Stimulated activated naive CD8-positive, alpha-beta T cell treated with anti-CD3 and anti-CD28 coated beads, Interleukin-15, amount 100 ng/mL, for 72 hours (primary cell): Measurements from ENCODE around the gene FCHO2.

Experiments
- ATAC-seq: fragments of 150-1000 bp; cut with Tn5 transposase; 2 replicates; pipeline ENCODE4 v1.10.0; 2021; ENCODE audit warnings: mild to moderate bottlenecking, moderate library complexity
- DNase-seq, 2 donors: peaks; one replicate each; pipeline ENCODE4 v3.0.0; 2021 to 2022
- H3K27ac Mint-ChIP-seq, 2 donors: one replicate each; pipeline ENCODE4 v1.8.0; 2022; ENCODE audit warnings: mild to moderate bottlenecking in 2 of 2, mixed read lengths in 2 of 2, moderate library complexity in 2 of 2
- H3K27me3 Mint-ChIP-seq: one replicate; pipeline ENCODE4 v1.8.0; 2022; ENCODE audit warnings: mixed read lengths
- H3K4me1 Mint-ChIP-seq: one replicate; pipeline ENCODE4 v1.8.0; 2022; ENCODE audit warnings: mild to moderate bottlenecking, mixed read lengths
- H3K4me3 Mint-ChIP-seq, 2 donors: one replicate each; pipeline ENCODE4 v1.8.0; 2022; ENCODE audit warnings: mild to moderate bottlenecking in 2 of 2, mixed read lengths in 2 of 2, moderate library complexity in 1 of 2
- H3K9me3 Mint-ChIP-seq, 2 donors: one replicate each; pipeline ENCODE4 v1.8.0; 2022; ENCODE audit warnings: mixed read lengths in 2 of 2

The FCHO2 gene

GRCh38 chr5:73106335-73106734 lies 150.5 kb downstream of the FCHO2 start:
- Mint-ChIP-seq H3K4me3 (no peak overlapping the region), H3K27ac (no peak overlapping the region), H3K27me3 (peaks cover 59% of the 10 kb centered on the region), H3K4me1 (no peaks in the 10 kb centered on the region), H3K9me3 (peaks cover 0 to 5% of the 10 kb centered on the region in 2 donors)
- no peak for DNase-seq
- peak; percentile 56 for ATAC-seq

GRCh38 chr5:73110190-73110589 lies 154.3 kb downstream of the FCHO2 start:
- H3K4me3 Mint-ChIP-seq = no peak overlapping the region
- H3K9me3 Mint-ChIP-seq = peaks cover 7 to 10% of the 10 kb centered on the region in 2 donors
- H3K4me1 Mint-ChIP-seq = no peaks in the 10 kb centered on the region
- DNase-seq (no peak), ATAC-seq (no peak)
- H3K27ac Mint-ChIP-seq = no peak overlapping the region
- H3K27me3 Mint-ChIP-seq = peaks cover 77% of the 10 kb centered on the region

- Mint-ChIP-seq H3K4me1 (no peaks in the 10 kb centered on the region), H3K9me3 (peaks cover 7 to 10% of the 10 kb centered on the region in 2 donors), H3K4me3 (no peak overlapping the region), H3K27ac (no peak overlapping the region), H3K27me3 (peaks cover 89% of the 10 kb centered on the region)
- no peak for DNase-seq
- no peak for ATAC-seq
These were observed 155.7 kb downstream of the FCHO2 start for GRCh38 chr5:73111536-73111935.

GRCh38 chr5:73112359-73112758 lies 156.5 kb downstream of the FCHO2 start:
- Mint-ChIP-seq H3K27ac (no peak overlapping the region), H3K4me1 (no peaks in the 10 kb centered on the region), H3K4me3 (no peak overlapping the region), H3K9me3 (peaks cover 7 to 10% of the 10 kb centered on the region in 2 donors), H3K27me3 (peaks cover 91% of the 10 kb centered on the region)
- DNase-seq = no peak
- ATAC-seq = no peak

- no peak overlapping the region for H3K4me3 Mint-ChIP-seq
- no peak overlapping the region for H3K27ac Mint-ChIP-seq
- peaks cover under 1% of the 10 kb centered on the region for H3K4me1 Mint-ChIP-seq
- H3K9me3 Mint-ChIP-seq = peaks cover 5 to 7% of the 10 kb centered on the region in 2 donors
- ATAC-seq (no peak), DNase-seq (no peak)
- H3K27me3 Mint-ChIP-seq = peaks cover 91% of the 10 kb centered on the region
These were observed 158.3 kb downstream of the FCHO2 start for GRCh38 chr5:73114044-73114688.

- H3K4me1 Mint-ChIP-seq = peaks cover 8% of the 10 kb centered on the region
These were observed 159.7 kb downstream of the FCHO2 start for GRCh38 chr5:73115399-73116051.

GRCh38 chr5:73116506-73116905 lies 160.7 kb downstream of the FCHO2 start:
- Mint-ChIP-seq H3K27ac (no peak overlapping the region), H3K4me3 (no peak overlapping the region), H3K27me3 (peaks cover 91% of the 10 kb centered on the region), H3K4me1 (peaks cover 8% of the 10 kb centered on the region), H3K9me3 (peaks cover 5 to 7% of the 10 kb centered on the region in 2 donors)
- DNase-seq = no peak
- ATAC-seq = no peak

More at GRCh38 chr5:73115399-73116051, 159.7 kb downstream of the FCHO2 start:
- H3K27ac Mint-ChIP-seq = no peak overlapping the region
- no peak for DNase-seq
- H3K27me3 Mint-ChIP-seq = peaks cover 87% of the 10 kb centered on the region
- H3K4me3 Mint-ChIP-seq = no peak overlapping the region
- peaks cover 5 to 7% of the 10 kb centered on the region in 2 donors for H3K9me3 Mint-ChIP-seq
- no peak for ATAC-seq

- H3K4me3 Mint-ChIP-seq = no peak overlapping the region
- peaks cover 5 to 7% of the 10 kb centered on the region in 2 donors for H3K9me3 Mint-ChIP-seq
- no peak for DNase-seq
- peaks cover 8% of the 10 kb centered on the region for H3K4me1 Mint-ChIP-seq
- no peak overlapping the region for H3K27ac Mint-ChIP-seq
- ATAC-seq = no peak
- peaks cover 94% of the 10 kb centered on the region for H3K27me3 Mint-ChIP-seq
These were observed 161.4 kb downstream of the FCHO2 start for GRCh38 chr5:73117088-73117740.

GRCh38 chr5:73118391-73118973 lies 162.6 kb downstream of the FCHO2 start:
- no peak for DNase-seq
- Mint-ChIP-seq H3K27ac (no peak overlapping the region), H3K27me3 (peaks cover 94% of the 10 kb centered on the region), H3K9me3 (no peaks in the 10 kb centered on the region), H3K4me3 (no peak overlapping the region), H3K4me1 (peaks cover 15% of the 10 kb centered on the region)
- no peak for ATAC-seq

GRCh38 chr5:73119451-73120157 lies 163.8 kb downstream of the FCHO2 start:
- Mint-ChIP-seq H3K4me1 (peaks cover 23% of the 10 kb centered on the region), H3K9me3 (no peaks in the 10 kb centered on the region), H3K4me3 (peak overlapping the region; percentile 35 to 64), H3K27me3 (peaks cover 94% of the 10 kb centered on the region), H3K27ac (no peak overlapping the region)
- DNase-seq (peak in 1 of 2 donors; percentile 18), ATAC-seq (peak; percentile 76)

GRCh38 chr5:73120222-73121118 lies 164.6 kb downstream of the FCHO2 start, which contains the start of gene TMEM171:
TSS of gene TMEM171 (plus strand) at chr5:73120575. CDS start at chr5:73123374, 2,799 bp downstream.
- ATAC-seq = peak; percentile 48
- Mint-ChIP-seq H3K4me3 (peak within 1 kb of the TSS; percentile 35 to 64), H3K27me3 (peaks cover 96% of the 10 kb centered on the region)

GRCh38 chr5:73121119-73121463 lies 165.2 kb downstream of the FCHO2 start:
- DNase-seq = no peak
- no peak for ATAC-seq
- Mint-ChIP-seq H3K27ac (no peak overlapping the region), H3K4me3 (no peak overlapping the region), H3K27me3 (peaks cover 96% of the 10 kb centered on the region), H3K9me3 (no peaks in the 10 kb centered on the region), H3K4me1 (peaks cover 23% of the 10 kb centered on the region)

More at GRCh38 chr5:73120222-73121118, 164.6 kb downstream of the FCHO2 start, which contains the start of gene TMEM171:
- Mint-ChIP-seq H3K27ac (no peak within 1 kb of the TSS), H3K9me3 (no peaks in the 10 kb centered on the region), H3K4me1 (peaks cover 23% of the 10 kb centered on the region)
- no peak for DNase-seq

GRCh38 chr5:73122875-73123810 lies 167.3 kb downstream of the FCHO2 start:
- peaks cover 23% of the 10 kb centered on the region for H3K4me1 Mint-ChIP-seq
- no peak for DNase-seq
- H3K9me3 Mint-ChIP-seq = no peaks in the 10 kb centered on the region
- ATAC-seq = peak; percentile 36
- peaks cover 89% of the 10 kb centered on the region for H3K27me3 Mint-ChIP-seq
- H3K27ac Mint-ChIP-seq = no peak overlapping the region
- no peak overlapping the region for H3K4me3 Mint-ChIP-seq
